Liver (tissue), 3 donors: ENCODE data around the gene NOP14.

Experiments used
- CTCF ChIP-seq: fragments of 150-350 bp; IDR thresholded peaks from 2 replicates; pipeline ENCODE4 v1.5.1; 2017; ENCODE audit warnings: improper control_type of control experiment, low read depth, low read length; ENCODE audit not compliant: missing input control
- GABPA ChIP-seq, 2 donors: IDR thresholded peaks in 1 of 2; conservative IDR thresholded peaks in 1 of 2; 2 replicates each; pipeline ENCODE4 v1.6.1; 2016; ENCODE audit warnings: antibody characterized with exemption in 2 of 2, mild to moderate bottlenecking in 1 of 2, moderate library complexity in 1 of 2
- JUND ChIP-seq, 2 donors: IDR thresholded peaks; 2 replicates each; pipeline ENCODE4 v1.6.1; 2016; ENCODE audit warnings: antibody characterized with exemption in 2 of 2
- RXRA ChIP-seq, 2 donors: IDR thresholded peaks; 2 replicates each; pipeline ENCODE4 v1.6.1; 2017 to 2018; ENCODE audit warnings: antibody characterized with exemption in 2 of 2, mild to moderate bottlenecking in 1 of 2
- TAF1 ChIP-seq: conservative IDR thresholded peaks from 2 replicates; pipeline ENCODE4 v1.6.1; 2016; ENCODE audit warnings: antibody characterized with exemption, mild to moderate bottlenecking
- YY1 ChIP-seq: IDR thresholded peaks from 2 replicates; pipeline ENCODE4 v1.6.1; 2016; ENCODE audit warnings: antibody characterized with exemption, mild to moderate bottlenecking
- TF ChIP-seq, protein P1 (sequence below): IDR thresholded peaks from 2 replicates; pipeline ENCODE4 v1.6.1; 2016; ENCODE audit warnings: antibody characterized with exemption, mild to moderate bottlenecking
- donor health status: healthy.
- donor health status: healthy.

DNA sequence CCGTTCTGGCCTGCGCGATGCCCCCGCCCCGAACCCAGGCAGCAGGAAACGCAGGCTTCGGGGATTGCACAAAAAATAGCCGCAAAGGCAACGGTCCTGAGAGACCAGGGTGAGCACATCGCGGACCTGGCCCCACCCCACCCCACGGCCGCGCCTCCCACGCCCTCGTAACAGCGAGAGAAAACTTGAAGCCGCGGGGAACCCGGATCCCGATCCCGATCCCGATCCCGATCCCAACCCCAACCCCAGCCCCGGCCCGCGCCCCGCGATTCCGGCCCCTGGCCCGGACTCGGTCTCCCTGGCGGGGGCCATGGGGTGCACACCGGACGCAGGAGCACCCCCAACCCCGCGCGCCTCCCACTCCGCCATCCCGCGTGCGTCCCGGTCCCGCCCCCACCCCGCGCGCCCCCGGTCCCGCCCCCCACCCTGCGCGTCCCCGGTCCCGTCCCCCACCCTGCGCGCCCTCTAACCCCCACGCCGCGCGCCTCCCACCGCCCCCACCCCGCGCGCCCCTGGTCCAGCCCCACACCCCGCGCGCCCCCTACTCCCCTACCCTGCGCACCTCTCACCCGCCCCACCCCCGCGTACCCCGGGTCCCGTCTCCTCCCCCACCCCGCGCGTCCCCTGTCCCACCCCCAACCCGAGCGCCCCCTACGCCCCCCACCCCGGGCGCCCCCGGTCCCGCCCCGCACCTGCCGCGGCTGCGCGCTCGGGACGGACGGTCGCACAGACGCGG, 29.0 kb downstream of the NOP14 start:
- TF ChIP-seq TAF1 (no peak), CTCF (no peak), GABPA (IDR thresholded peaks at IDR 0.05 in 1 of 2, conservative IDR thresholded peaks at IDR 0.05 in 1 of 2) (no peak), RXRA (IDR thresholded peaks at IDR 0.05) (no peak), JUND (IDR thresholded peaks at IDR 0.05) (no peak), YY1 (no peak)
- TF ChIP-seq, protein P1, sequence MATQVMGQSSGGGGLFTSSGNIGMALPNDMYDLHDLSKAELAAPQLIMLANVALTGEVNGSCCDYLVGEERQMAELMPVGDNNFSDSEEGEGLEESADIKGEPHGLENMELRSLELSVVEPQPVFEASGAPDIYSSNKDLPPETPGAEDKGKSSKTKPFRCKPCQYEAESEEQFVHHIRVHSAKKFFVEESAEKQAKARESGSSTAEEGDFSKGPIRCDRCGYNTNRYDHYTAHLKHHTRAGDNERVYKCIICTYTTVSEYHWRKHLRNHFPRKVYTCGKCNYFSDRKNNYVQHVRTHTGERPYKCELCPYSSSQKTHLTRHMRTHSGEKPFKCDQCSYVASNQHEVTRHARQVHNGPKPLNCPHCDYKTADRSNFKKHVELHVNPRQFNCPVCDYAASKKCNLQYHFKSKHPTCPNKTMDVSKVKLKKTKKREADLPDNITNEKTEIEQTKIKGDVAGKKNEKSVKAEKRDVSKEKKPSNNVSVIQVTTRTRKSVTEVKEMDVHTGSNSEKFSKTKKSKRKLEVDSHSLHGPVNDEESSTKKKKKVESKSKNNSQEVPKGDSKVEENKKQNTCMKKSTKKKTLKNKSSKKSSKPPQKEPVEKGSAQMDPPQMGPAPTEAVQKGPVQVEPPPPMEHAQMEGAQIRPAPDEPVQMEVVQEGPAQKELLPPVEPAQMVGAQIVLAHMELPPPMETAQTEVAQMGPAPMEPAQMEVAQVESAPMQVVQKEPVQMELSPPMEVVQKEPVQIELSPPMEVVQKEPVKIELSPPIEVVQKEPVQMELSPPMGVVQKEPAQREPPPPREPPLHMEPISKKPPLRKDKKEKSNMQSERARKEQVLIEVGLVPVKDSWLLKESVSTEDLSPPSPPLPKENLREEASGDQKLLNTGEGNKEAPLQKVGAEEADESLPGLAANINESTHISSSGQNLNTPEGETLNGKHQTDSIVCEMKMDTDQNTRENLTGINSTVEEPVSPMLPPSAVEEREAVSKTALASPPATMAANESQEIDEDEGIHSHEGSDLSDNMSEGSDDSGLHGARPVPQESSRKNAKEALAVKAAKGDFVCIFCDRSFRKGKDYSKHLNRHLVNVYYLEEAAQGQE = no peak
